Upper lobe of left lung (tissue), 6 donors: ENCODE results near the gene SELENOH. TPM values are rescaled to one million over a fixed set of nuclear protein-coding genes. Genes with fewer than 3 reads are reported as not detected.

Experiments used
- ATAC-seq, 2 donors: fragments of 200-7000 bp; cut with Tn5 transposase; one replicate each; pipeline ENCODE4 v1.9.1; 2022; ENCODE audit warnings: mild to moderate bottlenecking in 2 of 2, moderate library complexity in 2 of 2; ENCODE audit not compliant: low FRiP score in 2 of 2
- DNase-seq, 2 donors: peaks; one replicate each; pipeline ENCODE4 v3.0.0-alpha.2; 2019 to 2020
- H3K27ac ChIP-seq, 4 donors: fragments of 200-600 bp; sonication (generic); one replicate each; pipeline ENCODE4 v1.5.1; 2016 to 2019
- H3K27me3 ChIP-seq, 4 donors: fragments of 200-600 bp; sonication (generic); one replicate each; pipeline ENCODE4 v1.5.1; 2017 to 2019
- H3K36me3 ChIP-seq, 4 donors: fragments of 200-600 bp; sonication (generic); one replicate each; pipeline ENCODE4 v1.5.1; 2016 to 2019
- H3K4me1 ChIP-seq, 4 donors: fragments of 200-600 bp; sonication (generic); one replicate each; pipeline ENCODE4 v1.5.1; 2018 to 2019
- H3K4me3 ChIP-seq, 4 donors: fragments of 200-600 bp; sonication (generic); one replicate each; pipeline ENCODE4 v1.5.1; 2017 to 2019; ENCODE audit warnings: mild to moderate bottlenecking in 2 of 4, moderate library complexity in 1 of 4
- H3K9me3 ChIP-seq, 4 donors: fragments of 200-600 bp; sonication (generic); one replicate each; pipeline ENCODE4 v1.5.1; 2018 to 2019
- CTCF ChIP-seq, 6 experiments: fragments of 450-650 bp in 4 of 6; fragments of 200-600 bp in 2 of 6; sonication (generic) in 2 of 6; IDR thresholded peaks; one replicate each; pipeline ENCODE4 v1.5.1; 2016 to 2019; ENCODE audit warnings: antibody characterized with exemption in 6 of 6
- EP300 ChIP-seq, 4 donors: sonication (generic); formaldehyde crosslinking; IDR thresholded peaks; one replicate each; pipeline ENCODE4 v1.5.1; 2017; ENCODE audit warnings: antibody characterized with exemption in 4 of 4, control low read depth in 2 of 4
- POLR2A ChIP-seq, 4 donors: fragments of 450-650 bp; IDR thresholded peaks; one replicate each; pipeline ENCODE4 v1.5.1; 2016 to 2017; ENCODE audit warnings: antibody characterized with exemption in 4 of 4, mild to moderate bottlenecking in 2 of 4
- POLR2AphosphoS5 ChIP-seq, 2 donors: sonication (generic); formaldehyde crosslinking; IDR thresholded peaks; one replicate each; pipeline ENCODE4 v1.5.1; 2017; ENCODE audit warnings: antibody characterized with exemption in 2 of 2
- WGBS, 2 donors: methylation state at CpG; one replicate each; pipeline ENCODE4 v1.1.5; 2017 to 2018; 5-methylcytosine and 5-hydroxymethylcytosine counted together
- total RNA-seq, 6 donors: library from RNA; depleted of rRNA in 4 of 6; stranded (reverse); fragments of >200 nt in 4 of 6; gene quantifications; one replicate each; pipeline versions ENCODE4 v1.1.0 to v1.2.1, GENCODE V29; 2016 to 2021
- donor health status: DM: no; HTN: no; CAD: no; lungs with moderate emphysema.
- donor health status: DM: no; HTN: yes; CAD: no; lungs with severe emphysema.

The SELENOH gene
- total RNA-seq, 6 donors from 2014 or later = 56.6 to 138 (median 120) TPM

GRCh38 chr11:57786436-57786835 is 45.1 kb downstream of the SELENOH start:
- peaks cover 83 to 96% (median 93%) of the 10 kb centered on the region in 4 donors for H3K4me1 ChIP-seq
- WGBS, 2 donors = 55 to 56% methylated on average over 4 of the region's 4 CpGs
- ATAC-seq = no peak
- no peaks in the 10 kb centered on the region for H3K9me3 ChIP-seq
- DNase-seq = no peak
- TF ChIP-seq CTCF (IDR thresholded peaks at IDR 0.05) (no peak), POLR2A (IDR thresholded peaks at IDR 0.05) (no peak), EP300 (IDR thresholded peaks at IDR 0.05) (no peak), POLR2AphosphoS5 (IDR thresholded peaks at IDR 0.05) (no peak)
- H3K27ac ChIP-seq = peak overlapping the region; percentile 12 to 85 (median 49)
- no peak overlapping the region for H3K4me3 ChIP-seq
- H3K27me3 ChIP-seq = no peaks in the 10 kb centered on the region
- peaks cover 0 to 2% (median under 1%) of the 10 kb centered on the region in 4 donors for H3K36me3 ChIP-seq

GRCh38 chr11:57787006-57787604 is 45.8 kb downstream of the SELENOH start:
- no peak for DNase-seq
- peaks cover 0 to 7% (median 2%) of the 10 kb centered on the region in 4 donors for H3K36me3 ChIP-seq
- no peak overlapping the region for H3K4me3 ChIP-seq
- no peaks in the 10 kb centered on the region for H3K27me3 ChIP-seq
- H3K9me3 ChIP-seq = no peaks in the 10 kb centered on the region
- H3K27ac ChIP-seq = peak overlapping the region in 3 of 4 donors; percentile 12 to 85 (median 68)
- TF ChIP-seq POLR2A (IDR thresholded peaks at IDR 0.05) (no peak), CTCF (IDR thresholded peaks at IDR 0.05) (no peak), POLR2AphosphoS5 (IDR thresholded peaks at IDR 0.05) (no peak), EP300 (IDR thresholded peaks at IDR 0.05) (no peak)
- H3K4me1 ChIP-seq = peaks cover 83 to 96% (median 93%) of the 10 kb centered on the region in 4 donors
- 72 to 76% methylated on average over 4 of the region's 4 CpGs for WGBS, 2 donors
- ATAC-seq = no peak

- Histone ChIP-seq H3K4me3 (no peak overlapping the region), H3K27me3 (no peaks in the 10 kb centered on the region), H3K27ac (peak overlapping the region; percentile 1 to 85 (median 50)), H3K9me3 (no peaks in the 10 kb centered on the region), H3K36me3 (peaks cover 0 to 7% (median 2%) of the 10 kb centered on the region in 4 donors), H3K4me1 (peaks cover 83 to 97% (median 93%) of the 10 kb centered on the region in 4 donors)
- DNase-seq (peak in 1 of 2 donors; percentile 47), ATAC-seq (peak in 1 of 2 donors; percentile 51)
- 34 to 49% methylated on average over 6 of the region's 6 CpGs for WGBS, 2 donors
- TF ChIP-seq POLR2A (IDR thresholded peaks at IDR 0.05) = no peak
Measured at GRCh38 chr11:57787920-57788702, 46.8 kb downstream of the SELENOH start.

- H3K4me3 ChIP-seq = no peak overlapping the region
- H3K36me3 ChIP-seq = peaks cover 0 to 7% (median 2%) of the 10 kb centered on the region in 4 donors
- peaks cover 83 to 97% (median 93%) of the 10 kb centered on the region in 4 donors for H3K4me1 ChIP-seq
- no peak for TF ChIP-seq CTCF (IDR thresholded peaks at IDR 0.05)
- TF ChIP-seq POLR2AphosphoS5 (IDR thresholded peaks at IDR 0.05) = no peak
- TF ChIP-seq EP300 (IDR thresholded peaks at IDR 0.05) = no peak
- TF ChIP-seq POLR2A (IDR thresholded peaks at IDR 0.05) = no peak
- H3K9me3 ChIP-seq = no peaks in the 10 kb centered on the region
- peak overlapping the region; percentile 1 to 85 (median 50) for H3K27ac ChIP-seq
- H3K27me3 ChIP-seq = no peaks in the 10 kb centered on the region
- ATAC-seq (no peak), DNase-seq (no peak)
Measured at GRCh38 chr11:57788703-57789088, 47.4 kb downstream of the SELENOH start.

DNA sequence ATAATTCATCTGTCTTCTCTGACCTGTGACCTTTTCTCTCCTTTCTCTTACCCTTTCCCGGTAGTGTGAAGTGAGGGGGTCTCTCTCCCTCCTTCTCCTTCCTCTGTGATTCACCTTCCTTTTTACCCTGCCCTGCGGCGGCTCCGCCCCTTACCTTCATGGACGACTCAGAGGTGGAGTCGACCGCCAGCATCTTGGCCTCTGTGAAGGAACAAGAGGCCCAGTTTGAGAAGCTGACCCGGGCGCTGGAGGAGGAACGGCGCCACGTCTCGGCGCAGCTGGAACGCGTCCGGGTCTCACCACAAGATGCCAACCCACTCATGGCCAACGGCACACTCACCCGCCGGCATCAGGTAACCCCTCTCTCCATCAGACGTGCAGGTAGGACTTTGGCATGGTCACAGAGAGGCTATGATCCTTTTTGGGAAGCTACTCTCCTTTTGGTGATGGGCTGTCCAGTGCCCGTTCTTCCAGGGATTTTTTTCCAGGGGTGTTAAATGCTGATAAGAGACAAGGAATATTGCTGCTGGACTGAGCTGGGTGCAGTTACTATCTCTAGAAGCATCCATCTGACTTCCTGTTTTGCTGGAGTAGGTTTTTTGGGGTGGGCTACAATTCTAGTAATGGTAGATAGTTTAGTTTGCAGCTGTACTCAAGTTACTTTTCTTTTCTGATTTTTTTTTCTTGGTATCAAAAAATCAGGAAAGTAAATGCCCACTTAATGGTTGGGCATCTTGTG is 50.2 kb downstream of the SELENOH start:
- 78 to 80% methylated on average over 11 to 22 of the region's 22 CpGs for WGBS, 2 donors
- DNase-seq (peak in 1 of 2 donors; percentile 70), ATAC-seq (no peak)
- Histone ChIP-seq H3K9me3 (no peaks in the 10 kb centered on the region), H3K27me3 (no peaks in the 10 kb centered on the region), H3K4me1 (peaks cover 74 to 90% (median 81%) of the 10 kb centered on the region in 4 donors), H3K27ac (peak overlapping the region; percentile 56 to 85 (median 81)), H3K4me3 (peak overlapping the region in 1 of 4 donors; percentile 8), H3K36me3 (peaks cover under 1 to 33% (median 17%) of the 10 kb centered on the region in 4 donors)
- TF ChIP-seq EP300 (IDR thresholded peaks at IDR 0.05) (no peak), POLR2AphosphoS5 (IDR thresholded peaks at IDR 0.05) (no peak), CTCF (IDR thresholded peaks at IDR 0.05) (no peak)
